SH-SY5Y (cell line): Measurements from ENCODE around the gene SLC32A1.

Experiments used
- GATA2 ChIP-seq: IDR thresholded peaks from 2 replicates; pipeline ENCODE4 v1.6.1; 2011; ENCODE audit warnings: mild to moderate bottlenecking, low read depth, low read length
- GATA3 ChIP-seq: IDR thresholded peaks from 2 replicates; pipeline ENCODE4 v1.6.1; 2011; ENCODE audit warnings: low read depth, mild to moderate bottlenecking, low read length, moderate library complexity

The SLC32A1 gene

GRCh38 chr20:38755324-38755910 lies 31.1 kb downstream of the SLC32A1 start:
- no peak for TF ChIP-seq GATA3
- no peak for TF ChIP-seq GATA2

GRCh38 chr20:38757145-38757775 lies 33.0 kb downstream of the SLC32A1 start:
- TF ChIP-seq GATA3: no peak

GRCh38 chr20:38759106-38759505 lies 34.8 kb downstream of the SLC32A1 start:
- TF ChIP-seq GATA3 (no peak), GATA2 (no peak)

- TF ChIP-seq GATA3 (no peak), GATA2 (no peak)
These were observed 36.7 kb downstream of the SLC32A1 start for GRCh38 chr20:38760978-38761377.

GRCh38 chr20:38762174-38762573 lies 37.9 kb downstream of the SLC32A1 start:
- TF ChIP-seq GATA3 (no peak), GATA2 (no peak)

GRCh38 chr20:38763616-38764015 lies 39.3 kb downstream of the SLC32A1 start:
- TF ChIP-seq GATA2 (no peak), GATA3 (no peak)

GRCh38 chr20:38764567-38765318 lies 40.5 kb downstream of the SLC32A1 start:
- no peak for TF ChIP-seq GATA3
- TF ChIP-seq GATA2: no peak

GRCh38 chr20:38766071-38766470 lies 41.8 kb downstream of the SLC32A1 start:
- no peak for TF ChIP-seq GATA3
- TF ChIP-seq GATA2: no peak

- TF ChIP-seq GATA3 (no peak), GATA2 (no peak)
These were observed 45.4 kb downstream of the SLC32A1 start for GRCh38 chr20:38769376-38770295.

GRCh38 chr20:38770546-38770945 lies 46.3 kb downstream of the SLC32A1 start:
- TF ChIP-seq GATA3 (no peak), GATA2 (no peak)

GRCh38 chr20:38770970-38771369 lies 46.7 kb downstream of the SLC32A1 start:
- no peak for TF ChIP-seq GATA2
- TF ChIP-seq GATA3: no peak

- TF ChIP-seq GATA3: no peak
- no peak for TF ChIP-seq GATA2
These were observed 47.3 kb downstream of the SLC32A1 start for GRCh38 chr20:38771621-38772020.

GRCh38 chr20:38774167-38774566 lies 49.9 kb downstream of the SLC32A1 start:
- TF ChIP-seq GATA2 (no peak), GATA3 (no peak)

GRCh38 chr20:38776363-38776762 lies 52.1 kb downstream of the SLC32A1 start:
- TF ChIP-seq GATA2 (no peak), GATA3 (no peak)
